PFSK-1 (cell line): ENCODE measurements around the gene DMRT2.

Experiments
- POLR2AphosphoS5 ChIP-seq: IDR thresholded peaks from 2 replicates; pipeline ENCODE4 v1.6.1; 2012; ENCODE audit warnings: low read depth, mild to moderate bottlenecking, control low read depth, low read length, moderate library complexity
- REST ChIP-seq, 2 experiments: IDR thresholded peaks; 2 replicates each; pipeline versions ENCODE4 v1.6.1 to v1.8.0; 2011 to 2012; ENCODE audit warnings: low read depth in 2 of 2, low read length in 2 of 2, control low read depth in 1 of 2, inconsistent platforms in 1 of 2, mild to moderate bottlenecking in 1 of 2, moderate library complexity in 1 of 2; ENCODE audit not compliant: insufficient read depth in 1 of 2
- TAF1 ChIP-seq: IDR thresholded peaks from 2 replicates; pipeline ENCODE4 v1.6.1; 2012; ENCODE audit warnings: low read length, control low read depth, borderline replicate concordance; ENCODE audit not compliant: insufficient read depth

DNA sequence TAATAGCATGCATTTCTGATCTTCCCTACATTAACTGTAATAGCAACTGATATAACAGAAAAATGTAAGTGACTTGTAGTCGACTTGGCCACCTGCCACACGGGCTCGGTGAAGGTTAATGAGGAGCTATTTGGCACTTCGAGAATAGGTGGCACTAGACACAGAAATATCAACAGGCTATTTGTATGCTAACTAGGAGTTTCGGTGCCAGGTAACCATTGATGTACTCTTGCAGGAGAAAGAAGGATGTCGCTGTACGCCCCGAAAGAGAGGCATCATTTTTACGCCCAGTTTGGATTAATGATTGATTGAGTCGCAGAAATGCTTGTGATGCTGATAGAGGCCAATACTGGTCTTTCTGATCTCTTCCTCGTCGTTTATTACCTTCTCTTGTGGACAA, 516 bp upstream of the DMRT2 start:
- TF ChIP-seq POLR2AphosphoS5: no peak
- TF ChIP-seq REST (IDR thresholded peaks at IDR 0.05; ENCODE audit: insufficient read depth in 1 of 2, low read depth in 2 of 2, low read length in 2 of 2): no peak
- no peak for TF ChIP-seq TAF1
